ENCODE data around the gene VEGFC.

DNA sequence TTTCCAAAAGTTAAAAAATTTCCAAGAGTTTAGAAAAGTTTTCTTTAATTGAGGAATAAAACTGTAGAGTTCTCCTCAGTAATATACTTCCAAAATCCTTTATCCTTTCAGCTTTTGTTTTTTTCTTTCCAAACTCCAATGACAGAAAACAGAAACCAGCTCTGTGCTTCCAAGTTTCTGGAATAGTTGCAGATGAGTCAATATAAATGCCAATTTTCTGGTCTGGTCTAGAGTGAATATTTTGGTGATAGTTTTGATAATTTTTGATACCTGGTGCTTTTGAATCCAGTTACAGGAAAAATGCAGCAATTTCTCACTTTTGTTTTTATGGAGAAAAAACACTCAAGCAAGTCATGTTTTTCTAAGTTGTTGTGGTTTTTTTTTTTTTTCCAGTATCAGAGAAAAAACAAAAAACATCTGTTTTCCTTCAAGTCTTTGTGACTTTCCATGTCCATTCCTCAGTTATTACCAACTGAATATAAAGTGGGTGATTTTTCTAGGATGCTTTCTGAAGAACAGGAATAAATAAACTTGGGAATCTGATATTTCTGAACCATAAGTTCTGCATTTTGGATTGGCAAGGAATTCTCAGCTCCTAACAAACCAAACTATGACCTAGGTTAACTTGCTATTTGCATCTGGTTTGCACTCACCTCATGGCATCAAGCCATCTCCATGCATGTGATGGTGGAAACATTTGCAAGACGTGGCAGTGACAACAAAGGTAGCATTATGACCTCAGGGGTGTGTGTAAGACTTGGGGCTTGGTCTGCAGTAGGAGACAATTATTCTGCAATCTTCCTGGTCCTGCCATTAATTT is 139.1 kb downstream of the VEGFC start:
- TF ChIP-seq, protein P1, sequence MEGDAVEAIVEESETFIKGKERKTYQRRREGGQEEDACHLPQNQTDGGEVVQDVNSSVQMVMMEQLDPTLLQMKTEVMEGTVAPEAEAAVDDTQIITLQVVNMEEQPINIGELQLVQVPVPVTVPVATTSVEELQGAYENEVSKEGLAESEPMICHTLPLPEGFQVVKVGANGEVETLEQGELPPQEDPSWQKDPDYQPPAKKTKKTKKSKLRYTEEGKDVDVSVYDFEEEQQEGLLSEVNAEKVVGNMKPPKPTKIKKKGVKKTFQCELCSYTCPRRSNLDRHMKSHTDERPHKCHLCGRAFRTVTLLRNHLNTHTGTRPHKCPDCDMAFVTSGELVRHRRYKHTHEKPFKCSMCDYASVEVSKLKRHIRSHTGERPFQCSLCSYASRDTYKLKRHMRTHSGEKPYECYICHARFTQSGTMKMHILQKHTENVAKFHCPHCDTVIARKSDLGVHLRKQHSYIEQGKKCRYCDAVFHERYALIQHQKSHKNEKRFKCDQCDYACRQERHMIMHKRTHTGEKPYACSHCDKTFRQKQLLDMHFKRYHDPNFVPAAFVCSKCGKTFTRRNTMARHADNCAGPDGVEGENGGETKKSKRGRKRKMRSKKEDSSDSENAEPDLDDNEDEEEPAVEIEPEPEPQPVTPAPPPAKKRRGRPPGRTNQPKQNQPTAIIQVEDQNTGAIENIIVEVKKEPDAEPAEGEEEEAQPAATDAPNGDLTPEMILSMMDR (conservative IDR thresholded peaks at IDR 0.05; ENCODE audit: low read length): no peak
- TF ChIP-seq EZH2phosphoT487 (IDR thresholded peaks at IDR 0.05; ENCODE audit: borderline replicate concordance): no peak
